ENCODE data around the gene MYL7.

MYL7 gene

GRCh38 chr7:44098092-44099068, 42.8 kb downstream of the MYL7 start:
- DNase-seq: no peak

- no peak for DNase-seq
These were observed 43.8 kb downstream of the MYL7 start for GRCh38 chr7:44097064-44097932.

GRCh38 chr7:44096326-44096881, 44.7 kb downstream of the MYL7 start:
- no peak for DNase-seq

- DNase-seq: no peak
These were observed 45.4 kb downstream of the MYL7 start for GRCh38 chr7:44095781-44096180.

GRCh38 chr7:44094883-44095592, 46.1 kb downstream of the MYL7 start:
- no peak for DNase-seq

- DNase-seq: no peak
These were observed 46.8 kb downstream of the MYL7 start for GRCh38 chr7:44094365-44094764.

- DNase-seq: no peak
These were observed 48.0 kb downstream of the MYL7 start for GRCh38 chr7:44093102-44093641.
